HTERT RPE-1 (cell line): ENCODE data around the gene PLEKHJ1.

Source experiments
- in situ Hi-C: fragments of 300-500 bp; cut with MboI; formaldehyde crosslinking; loops from 4 replicates; pipeline ENCODE4 v1.14.3; 2020; ENCODE audit warnings: low sequenced_read_pairs

Gene PLEKHJ1

GRCh38 chr19:2237051-2237868 lies 1.1 kb upstream of the PLEKHJ1 start:
- in situ Hi-C loops, result no loop called here

DNA sequence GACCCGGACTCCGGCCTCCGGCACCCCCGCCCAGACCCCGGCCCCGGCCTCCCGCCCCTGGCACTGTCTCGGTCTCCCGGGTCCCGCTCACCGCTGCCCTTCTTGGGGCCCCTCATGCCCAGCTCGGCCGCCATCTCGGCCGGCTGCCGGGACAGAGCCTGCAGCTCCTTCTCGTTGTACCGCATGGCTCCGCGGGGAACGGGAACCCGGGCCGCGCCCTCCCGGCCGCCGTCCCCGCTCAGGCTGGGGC lies 140 bp downstream of the PLEKHJ1 start:
- in situ Hi-C loops, result no loop called here

DNA sequence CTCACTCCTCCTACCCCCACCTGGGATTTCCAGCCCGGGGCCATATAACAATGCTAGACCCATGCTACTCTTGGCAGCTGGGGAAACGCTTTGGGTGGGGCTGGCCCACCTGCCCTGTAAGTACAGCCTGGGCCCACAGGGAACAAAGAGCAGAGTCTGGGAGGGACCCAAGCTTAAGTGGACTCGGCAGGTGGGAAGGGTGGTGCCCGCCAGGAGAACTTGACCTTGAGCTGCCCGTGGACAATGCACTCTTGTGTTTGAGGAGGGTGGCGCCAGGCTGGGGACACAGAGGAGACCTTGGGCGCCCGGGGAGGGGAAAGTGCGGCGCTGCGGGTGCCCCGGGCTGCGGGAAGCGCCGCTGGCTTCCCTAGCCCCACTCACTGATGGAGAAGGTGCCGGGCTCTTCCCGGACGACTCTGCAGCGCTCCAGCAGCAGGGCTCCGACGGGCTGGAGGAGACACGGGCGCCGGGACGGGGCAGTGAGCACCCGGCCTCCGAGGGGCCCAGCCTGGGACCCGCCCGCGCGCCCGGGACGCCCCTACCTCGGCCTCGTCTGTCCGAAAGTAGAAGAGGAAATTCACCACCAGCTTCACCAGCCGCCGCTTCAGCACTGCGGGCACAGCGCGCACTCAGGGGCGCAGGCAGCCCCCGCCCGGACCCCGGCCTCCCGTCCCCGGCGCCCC lies 607 bp downstream of the PLEKHJ1 start:
- in situ Hi-C loops, result no loop called here

DNA sequence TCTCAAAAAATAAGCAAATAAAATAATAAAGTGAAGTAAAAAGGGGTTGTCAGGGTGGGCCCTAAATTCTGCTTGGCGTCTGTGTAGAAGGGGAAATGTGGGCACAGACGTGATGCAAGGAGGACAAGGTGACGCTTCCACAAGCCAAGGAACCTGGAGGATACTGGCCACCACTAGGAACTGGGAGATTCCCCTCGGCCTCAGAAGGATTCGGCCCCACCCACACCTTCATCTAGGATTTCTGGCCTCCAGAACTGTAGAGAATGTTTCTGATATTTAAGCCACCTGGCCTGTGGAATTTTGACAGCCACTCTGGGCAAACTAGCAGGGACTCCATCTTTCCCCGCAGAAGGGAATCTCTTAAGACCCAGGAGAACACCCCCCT lies 1.1 kb downstream of the PLEKHJ1 start:
- in situ Hi-C loops, result no loop called here

DNA sequence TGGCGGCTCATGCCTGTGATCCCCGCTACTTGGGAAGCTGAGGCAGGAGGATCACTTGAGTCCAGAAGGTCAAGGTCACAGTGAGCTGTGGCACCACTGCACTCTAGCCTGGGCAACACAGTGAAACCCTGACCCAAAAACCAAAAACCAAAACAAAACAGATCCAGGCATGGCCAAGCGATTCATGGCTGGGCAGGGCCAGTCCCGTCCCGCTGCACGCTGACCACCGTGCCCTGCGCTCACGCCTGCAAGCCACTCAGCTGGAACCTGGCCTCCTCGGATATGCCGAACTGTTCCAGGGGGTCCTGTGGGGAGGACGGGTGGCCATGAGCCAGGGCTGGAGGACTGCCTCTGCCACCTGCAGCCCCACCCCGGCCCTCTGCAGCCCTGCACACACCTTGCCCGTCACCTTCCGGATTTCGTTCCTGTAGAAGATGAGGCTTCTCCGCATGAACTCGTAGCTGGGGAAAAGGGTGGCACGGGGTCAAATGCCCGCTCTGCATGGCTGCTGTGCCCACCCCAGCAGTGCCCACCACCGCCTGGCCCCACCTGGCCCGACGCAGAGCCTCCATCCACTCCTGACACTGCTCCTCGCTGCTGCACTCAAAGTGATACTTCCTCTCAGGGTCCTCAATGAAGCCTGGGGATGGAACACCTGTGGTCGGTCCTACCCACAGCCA lies 2.4 kb downstream of the PLEKHJ1 start:
- in situ Hi-C loops, result no loop called here

DNA sequence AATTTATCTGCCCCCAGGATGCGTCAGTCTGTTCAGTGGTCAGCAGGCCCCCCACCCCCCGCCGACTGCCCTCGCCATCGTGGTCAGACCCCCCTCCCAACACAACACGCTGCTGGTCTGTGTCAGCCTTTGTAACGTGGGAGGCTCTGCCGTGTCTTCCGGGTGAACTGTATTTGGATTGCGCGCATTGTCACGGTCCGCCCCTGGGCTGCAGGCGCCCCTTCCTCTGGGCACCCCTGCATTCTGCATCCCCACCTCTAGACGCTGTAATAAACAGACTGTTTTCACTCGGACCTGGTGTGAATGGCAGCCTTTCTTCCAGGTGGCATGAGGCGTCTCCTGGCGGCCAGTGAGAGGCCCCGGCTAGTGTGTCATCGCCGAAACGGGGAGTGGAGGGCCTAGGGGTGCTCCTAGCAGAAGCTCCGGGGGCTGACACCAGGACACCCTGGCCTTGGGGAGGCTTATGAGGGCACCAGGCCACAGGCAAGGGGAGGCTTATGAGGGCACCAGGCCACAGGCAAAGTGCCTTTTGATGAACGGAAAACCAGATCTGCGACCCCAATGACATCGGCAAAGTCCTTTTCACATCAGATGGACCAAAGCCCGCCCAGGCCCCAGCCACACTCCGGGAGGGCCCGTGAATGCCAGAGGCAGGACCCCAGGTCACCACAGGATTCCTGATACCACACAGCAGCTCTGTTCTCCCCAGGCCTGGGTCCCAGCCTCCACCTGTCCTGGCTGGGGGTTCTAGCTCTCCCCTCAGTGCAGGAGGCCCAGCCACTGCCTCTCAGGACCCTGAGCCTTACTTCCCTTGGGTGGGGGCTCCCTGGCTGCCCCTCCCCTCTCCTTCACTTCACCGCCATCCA lies 3.6 kb downstream of the PLEKHJ1 start:
- in situ Hi-C loops, result no loop called here

DNA sequence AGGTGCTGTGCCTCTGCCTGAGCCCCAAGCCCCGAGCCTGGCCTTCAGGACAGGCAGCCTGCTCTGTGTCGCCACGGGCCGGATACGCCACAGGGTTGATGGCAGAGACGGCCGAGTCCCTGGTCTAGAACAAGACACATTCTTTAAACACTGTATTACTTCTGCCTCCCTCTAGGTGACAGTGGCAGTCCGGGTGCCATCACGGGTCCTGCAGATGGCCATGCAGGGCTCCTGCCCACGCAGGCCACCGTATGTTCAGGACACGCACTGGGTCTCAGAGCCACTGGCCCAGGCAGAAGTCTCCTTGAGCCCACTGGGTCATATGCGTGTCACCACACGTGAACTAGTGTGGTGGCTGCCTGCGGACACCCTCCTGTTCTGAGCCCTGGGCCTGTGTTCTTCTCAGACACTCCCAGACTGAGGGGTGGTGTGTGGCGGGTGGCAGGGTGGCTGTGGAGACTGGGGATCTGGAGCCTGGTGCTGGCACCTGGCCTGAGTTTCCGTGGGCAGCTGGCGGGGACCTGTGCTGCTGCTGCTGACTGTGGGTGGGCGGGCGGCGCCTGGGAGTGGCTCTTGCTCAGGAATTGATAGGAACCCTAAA lies 4.4 kb downstream of the PLEKHJ1 start:
- in situ Hi-C loops, result no loop called here

GRCh38 chr19:2230807-2231533 lies 5.2 kb downstream of the PLEKHJ1 start:
- in situ Hi-C loops, result no loop called here

GRCh38 chr19:2230033-2230531 lies 6.0 kb downstream of the PLEKHJ1 start:
- in situ Hi-C loops, result no loop called here

- in situ Hi-C loops, result no loop called here
These were observed 6.8 kb downstream of the PLEKHJ1 start for GRCh38 chr19:2229103-2230032.

DNA sequence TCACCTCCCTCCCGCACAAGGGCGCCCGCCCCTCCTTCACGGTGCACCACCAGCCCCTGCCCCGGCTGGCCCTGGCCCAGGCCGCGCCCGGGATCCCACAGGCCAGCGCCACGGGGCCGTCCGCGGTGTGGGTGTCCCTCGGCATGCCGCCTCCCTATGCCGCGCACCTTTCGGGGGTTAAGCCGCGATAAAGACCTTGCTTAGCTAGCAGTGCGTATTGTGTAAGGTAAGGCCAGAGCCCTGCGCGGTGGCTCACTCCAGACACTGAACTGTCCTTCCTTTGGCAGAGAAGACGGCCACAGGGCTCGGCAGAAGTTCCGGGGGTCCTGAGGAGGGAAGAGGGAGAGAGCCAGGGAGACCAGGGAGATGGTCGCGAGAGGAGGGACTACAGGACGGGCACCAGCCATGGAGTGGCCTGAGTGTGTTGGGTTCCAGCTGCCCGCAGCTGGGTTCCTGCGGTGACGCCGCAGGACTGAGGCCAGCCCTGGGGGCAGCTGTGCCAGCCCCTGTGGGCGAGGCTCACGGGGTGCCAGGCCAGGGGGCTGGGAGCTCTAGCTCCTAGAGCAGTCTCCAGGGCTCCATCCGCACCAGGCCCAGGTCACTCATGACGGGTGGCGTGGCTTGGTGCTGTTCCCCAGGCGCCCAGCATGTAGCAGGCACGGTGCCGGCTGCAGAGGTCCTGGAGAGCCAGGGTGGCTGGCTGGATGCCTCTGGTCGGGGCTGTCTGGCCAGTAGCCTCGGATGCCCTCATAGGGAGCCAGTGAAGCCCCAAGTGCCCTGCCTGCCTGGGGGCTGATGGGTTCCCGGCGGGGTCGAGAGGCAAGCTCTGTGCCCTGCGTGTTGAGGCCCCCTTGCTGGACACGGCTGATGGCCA lies 7.7 kb downstream of the PLEKHJ1 start:
- in situ Hi-C loops, result no loop called here

- in situ Hi-C loops, result no loop called here
These were observed 8.5 kb downstream of the PLEKHJ1 start for GRCh38 chr19:2227415-2228156.

DNA sequence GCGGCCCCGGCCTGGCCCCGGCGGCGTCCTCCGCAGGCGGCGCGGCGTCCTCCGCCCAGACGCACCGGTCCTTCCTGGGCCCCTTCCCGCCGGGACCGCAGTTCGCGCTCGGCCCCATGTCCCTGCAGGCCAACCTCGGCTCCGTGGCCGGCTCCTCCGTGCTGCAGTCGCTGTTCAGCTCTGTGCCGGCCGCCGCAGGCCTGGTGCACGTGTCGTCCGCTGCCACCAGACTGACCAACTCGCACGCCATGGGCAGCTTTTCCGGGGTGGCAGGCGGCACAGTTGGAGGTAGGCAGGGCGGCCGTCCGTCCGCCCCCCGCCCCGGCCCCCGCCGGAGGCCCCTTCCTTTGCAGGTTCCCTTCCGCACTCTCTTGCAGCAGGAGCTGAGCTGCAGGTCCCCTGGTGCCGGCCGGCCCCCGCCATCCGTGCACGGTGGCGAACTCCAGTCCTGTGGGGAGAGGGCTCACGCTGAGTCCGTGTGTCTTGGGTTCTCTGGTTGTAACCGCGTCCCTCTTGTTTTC lies 9.2 kb downstream of the PLEKHJ1 start:
- in situ Hi-C loops, result no loop called here

DNA sequence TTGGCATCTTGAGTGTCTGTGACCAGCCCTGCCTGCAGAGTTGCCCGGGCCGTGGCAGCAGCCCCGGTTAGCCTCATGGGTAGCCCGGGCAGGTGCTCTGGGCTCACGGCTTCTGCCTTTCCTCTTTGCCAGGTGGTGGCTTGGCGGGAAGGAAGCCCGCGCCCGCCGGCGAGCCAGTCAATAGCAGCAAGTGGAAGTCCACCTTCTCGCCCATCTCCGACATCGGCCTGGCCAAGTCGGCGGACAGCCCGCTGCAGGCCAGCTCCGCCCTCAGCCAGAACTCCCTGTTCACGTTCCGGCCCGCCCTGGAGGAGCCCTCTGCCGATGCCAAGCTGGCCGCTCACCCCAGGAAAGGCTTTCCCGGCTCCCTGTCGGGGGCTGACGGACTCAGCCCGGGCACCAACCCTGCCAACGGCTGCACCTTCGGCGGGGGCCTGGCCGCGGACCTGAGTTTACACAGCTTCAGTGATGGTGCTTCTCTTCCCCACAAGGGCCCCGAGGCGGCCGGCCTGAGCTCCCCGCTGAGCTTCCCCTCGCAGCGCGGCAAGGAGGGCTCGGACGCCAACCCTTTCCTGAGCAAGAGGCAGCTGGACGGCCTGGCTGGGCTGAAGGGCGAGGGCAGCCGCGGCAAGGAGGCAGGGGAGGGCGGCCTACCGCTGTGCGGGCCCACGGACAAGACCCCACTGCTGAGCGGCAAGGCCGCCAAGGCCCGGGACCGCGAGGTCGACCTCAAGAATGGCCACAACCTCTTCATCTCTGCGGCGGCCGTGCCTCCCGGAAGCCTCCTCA lies 9.9 kb downstream of the PLEKHJ1 start:
- in situ Hi-C loops, result no loop called here

DNA sequence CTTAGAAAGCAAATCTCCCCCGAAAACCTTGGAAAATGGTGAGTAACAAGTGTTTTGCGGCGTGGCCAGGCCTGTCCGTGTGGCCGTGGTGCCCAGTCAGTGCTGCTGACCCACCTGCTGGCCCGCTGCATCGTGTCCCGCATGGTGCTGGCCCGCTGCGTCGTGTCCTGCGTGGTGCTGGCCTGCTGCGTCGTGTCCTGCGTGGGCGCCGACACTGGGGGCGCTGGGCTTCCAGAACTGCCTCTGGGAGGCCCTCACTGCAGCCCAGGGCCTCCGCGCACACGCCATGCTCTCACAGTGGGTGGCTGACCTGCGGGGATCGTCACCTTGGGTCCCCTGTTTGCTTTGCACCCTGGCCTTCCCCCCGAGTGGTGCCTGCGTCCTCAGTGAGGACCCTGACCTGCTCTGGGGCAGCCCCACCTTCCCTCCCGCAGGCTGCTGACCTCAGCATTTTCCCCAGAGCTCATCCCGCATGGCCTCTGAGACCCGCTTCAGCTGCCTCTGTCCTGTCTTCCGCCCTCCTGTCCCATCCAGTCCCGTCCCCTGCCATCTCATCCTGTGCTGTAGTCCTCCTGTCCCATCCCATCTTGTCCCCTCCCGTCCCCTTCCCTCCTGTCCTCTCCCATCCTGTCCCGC lies 10.6 kb downstream of the PLEKHJ1 start:
- in situ Hi-C loops, result no loop called here
